ENCODE measurements around the gene PTPRC.

Gene PTPRC

GRCh38 chr1:198656500-198656932, 17.7 kb downstream of the PTPRC start (continued):
- TF ChIP-seq ZBTB44 (tag by site-specific recombination; IDR thresholded peaks at IDR 0.05) (0 out of 2 replicates have a peak, but pooled peaks have one; percentile 6), FEZF1 (tag by site-specific recombination; IDR thresholded peaks at IDR 0.05) (no peak), ZNF335 (tag by site-specific recombination; conservative IDR thresholded peaks at IDR 0.05) (peak; percentile 71), KLF8 (tag by site-specific recombination; IDR thresholded peaks at IDR 0.05) (no peak), HOXA7 (CRISPR knock-in tag; IDR thresholded peaks at IDR 0.05; ENCODE audit: borderline replicate concordance) (no peak), ZNF391 (tag by site-specific recombination; IDR thresholded peaks at IDR 0.05; ENCODE audit: borderline replicate concordance, low read depth) (no peak), TCF7L2 (IDR thresholded peaks at IDR 0.05; ENCODE audit: borderline replicate concordance, low read depth, low read length) (no peak)

- ChIA-PET POLR2A (no interaction called here), CTCF (no interaction called here)
- H3K9me3 ChIP-seq (ENCODE audit: control insufficient read depth, insufficient read depth, low read depth, low read length), result no peaks in the 10 kb centered on the region
- no peak overlapping the region for H3K4me3 ChIP-seq (ENCODE audit: low read depth, low read length)
- H3K4me1 ChIP-seq (ENCODE audit: control insufficient read depth, insufficient read depth, low read length), result peaks cover 3% of the 10 kb centered on the region; the same call in 1 of the 2 replicates
- H3K36me3 ChIP-seq (ENCODE audit: control insufficient read depth in 2 of 2, insufficient read depth in 1 of 2, low read length in 2 of 2), result no peaks in the 10 kb centered on the region
- H3K27ac ChIP-seq (ENCODE audit: extremely low read depth, low read depth, low read length), result no peak overlapping the region
- TF ChIP-seq PRDM6 (tag by site-specific recombination; IDR thresholded peaks at IDR 0.05) (peak; percentile 91), ZNF571 (tag by site-specific recombination; IDR thresholded peaks at IDR 0.05) (no peak), ZFHX2 (tag by site-specific recombination; conservative IDR thresholded peaks at IDR 0.05) (no peak), ZNF624 (tag by site-specific recombination; IDR thresholded peaks at IDR 0.05) (no peak), ZBTB17 (tag by site-specific recombination; IDR thresholded peaks at IDR 0.05) (0 out of 2 replicates have a peak, but pooled peaks have one; percentile 38), ATF2 (tag by site-specific recombination; IDR thresholded peaks at IDR 0.05; ENCODE audit: low read depth) (0 out of 2 replicates have a peak, but pooled peaks have one; percentile 3), ZBTB21 (tag by site-specific recombination; IDR thresholded peaks at IDR 0.05) (peak; percentile 71; the same call in 1 of the 2 replicates), KLF7 (tag by site-specific recombination; IDR thresholded peaks at IDR 0.05; ENCODE audit: borderline replicate concordance) (no peak), ZEB2 (tag by site-specific recombination; IDR thresholded peaks at IDR 0.05) (no peak), BCL11B (tag by site-specific recombination; IDR thresholded peaks at IDR 0.05; ENCODE audit: low read depth) (peak; percentile 41; the same call in 1 of the 2 replicates), ZNF623 (tag by site-specific recombination; IDR thresholded peaks at IDR 0.05) (no peak), ZNF350 (tag by site-specific recombination; IDR thresholded peaks at IDR 0.05) (no peak), ZNF335 (tag by site-specific recombination; conservative IDR thresholded peaks at IDR 0.05) (peak; percentile 33), GLI2 (tag by site-specific recombination; IDR thresholded peaks at IDR 0.05; ENCODE audit: borderline replicate concordance, low read depth) (no peak), TSHZ1 (tag by site-specific recombination; IDR thresholded peaks at IDR 0.05; ENCODE audit: borderline replicate concordance) (peak; percentile 65; the same call in 1 of the 2 replicates), ZNF302 (tag by site-specific recombination; IDR thresholded peaks at IDR 0.05; ENCODE audit: low read depth) (no peak), ZNF394 (tag by site-specific recombination; IDR thresholded peaks at IDR 0.05; ENCODE audit: borderline replicate concordance) (no peak), ZNF777 (tag by site-specific recombination; IDR thresholded peaks at IDR 0.05; ENCODE audit: borderline replicate concordance) (no peak), ZNF140 (tag by site-specific recombination; IDR thresholded peaks at IDR 0.05) (no peak), OSR2 (tag by site-specific recombination; IDR thresholded peaks at IDR 0.05) (peak; percentile 51; the same call in 1 of the 2 replicates), ZSCAN5A (tag by site-specific recombination; IDR thresholded peaks at IDR 0.05) (no peak)
Observed at GRCh38 chr1:198657550-198658064, 18.8 kb downstream of the PTPRC start.
